Omental fat pad (tissue), 4 donors: ENCODE measurements around the gene COL9A3. TPM values are rescaled to one million over a fixed set of nuclear protein-coding genes. Genes with fewer than 3 reads are reported as not detected.

Experiments
- ATAC-seq: fragments of 150-250 bp; one replicate; pipeline ENCODE4 v1.9.1; 2016; ENCODE audit warnings: mild to moderate bottlenecking, moderate library complexity; ENCODE audit not compliant: low FRiP score
- DNase-seq: peaks from one replicate; pipeline ENCODE4 v3.0.0-alpha.2; 2019; ENCODE audit warnings: low spot score
- total RNA-seq, 4 donors: library from RNA; depleted of rRNA; stranded (reverse); fragments of >200 nt; gene quantifications; one replicate each; pipeline ENCODE4 v1.1.0, GENCODE V29; 2016
- TF ChIP-seq, protein P1 (sequence below), 3 donors: fragments of 450-650 bp; IDR thresholded peaks; one replicate each; pipeline ENCODE4 v1.5.1; 2016 to 2017; ENCODE audit warnings: antibody characterized with exemption in 3 of 3, mild to moderate bottlenecking in 3 of 3, moderate library complexity in 2 of 3

COL9A3 gene
- total RNA-seq, 4 donors from 2014 or later = 2.3 to 6.3 (median 3.6) TPM

- no peak for DNase-seq
- ATAC-seq = no peak
- TF ChIP-seq, protein P1, sequence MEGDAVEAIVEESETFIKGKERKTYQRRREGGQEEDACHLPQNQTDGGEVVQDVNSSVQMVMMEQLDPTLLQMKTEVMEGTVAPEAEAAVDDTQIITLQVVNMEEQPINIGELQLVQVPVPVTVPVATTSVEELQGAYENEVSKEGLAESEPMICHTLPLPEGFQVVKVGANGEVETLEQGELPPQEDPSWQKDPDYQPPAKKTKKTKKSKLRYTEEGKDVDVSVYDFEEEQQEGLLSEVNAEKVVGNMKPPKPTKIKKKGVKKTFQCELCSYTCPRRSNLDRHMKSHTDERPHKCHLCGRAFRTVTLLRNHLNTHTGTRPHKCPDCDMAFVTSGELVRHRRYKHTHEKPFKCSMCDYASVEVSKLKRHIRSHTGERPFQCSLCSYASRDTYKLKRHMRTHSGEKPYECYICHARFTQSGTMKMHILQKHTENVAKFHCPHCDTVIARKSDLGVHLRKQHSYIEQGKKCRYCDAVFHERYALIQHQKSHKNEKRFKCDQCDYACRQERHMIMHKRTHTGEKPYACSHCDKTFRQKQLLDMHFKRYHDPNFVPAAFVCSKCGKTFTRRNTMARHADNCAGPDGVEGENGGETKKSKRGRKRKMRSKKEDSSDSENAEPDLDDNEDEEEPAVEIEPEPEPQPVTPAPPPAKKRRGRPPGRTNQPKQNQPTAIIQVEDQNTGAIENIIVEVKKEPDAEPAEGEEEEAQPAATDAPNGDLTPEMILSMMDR (IDR thresholded peaks at IDR 0.05) = no peak
Observed at GRCh38 chr20:62829231-62830230, 12.7 kb downstream of the COL9A3 start.

- DNase-seq (no peak), ATAC-seq (no peak)
- TF ChIP-seq, protein P1 (IDR thresholded peaks at IDR 0.05) = no peak
Observed at GRCh38 chr20:62830251-62830650, 13.4 kb downstream of the COL9A3 start.

DNA sequence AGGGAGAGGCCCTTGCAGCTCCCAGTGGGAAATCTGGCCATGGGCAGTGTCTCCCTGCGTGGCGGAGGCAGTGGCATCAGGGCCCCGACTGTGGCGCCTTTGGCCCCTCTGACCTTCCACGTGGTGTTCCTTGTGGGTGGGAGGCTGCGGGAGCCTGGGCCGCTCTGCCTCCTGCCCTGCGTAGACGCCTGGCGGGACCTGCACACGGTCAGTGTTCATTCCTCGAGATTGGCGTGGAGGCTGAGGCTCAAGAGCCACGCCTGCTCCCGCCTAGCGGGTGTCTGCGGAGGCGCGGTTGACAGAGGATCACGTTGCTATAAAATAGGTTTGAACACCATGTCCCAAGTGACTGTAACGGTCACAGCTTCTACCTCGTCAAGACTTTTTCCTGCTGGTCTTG lies 14.0 kb downstream of the COL9A3 start:
- TF ChIP-seq, protein P1 (IDR thresholded peaks at IDR 0.05) = no peak
- ATAC-seq = no peak
- no peak for DNase-seq

DNA sequence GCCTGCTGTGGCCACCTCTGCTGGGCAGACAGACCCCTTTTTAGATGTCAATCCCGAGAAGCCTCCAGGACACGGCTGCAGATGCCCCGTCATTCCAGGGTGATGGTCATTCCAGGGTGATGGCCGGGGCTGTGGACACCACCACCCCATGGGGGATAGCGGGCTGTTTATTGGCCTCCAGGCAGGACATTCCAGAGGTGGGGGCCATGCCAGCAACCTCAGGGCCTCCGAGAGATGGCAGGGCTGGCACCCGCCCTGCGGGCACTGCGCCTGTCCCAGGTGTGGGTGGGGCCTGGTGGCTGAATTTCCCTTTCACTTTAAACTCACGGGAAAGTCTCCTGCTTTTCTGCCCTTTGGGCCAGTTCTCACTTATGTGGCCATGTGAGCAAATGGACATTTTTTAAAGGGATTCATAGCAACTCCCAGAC lies 14.5 kb downstream of the COL9A3 start:
- TF ChIP-seq, protein P1 (IDR thresholded peaks at IDR 0.05) = no peak
- no peak for ATAC-seq
- DNase-seq = no peak

DNA sequence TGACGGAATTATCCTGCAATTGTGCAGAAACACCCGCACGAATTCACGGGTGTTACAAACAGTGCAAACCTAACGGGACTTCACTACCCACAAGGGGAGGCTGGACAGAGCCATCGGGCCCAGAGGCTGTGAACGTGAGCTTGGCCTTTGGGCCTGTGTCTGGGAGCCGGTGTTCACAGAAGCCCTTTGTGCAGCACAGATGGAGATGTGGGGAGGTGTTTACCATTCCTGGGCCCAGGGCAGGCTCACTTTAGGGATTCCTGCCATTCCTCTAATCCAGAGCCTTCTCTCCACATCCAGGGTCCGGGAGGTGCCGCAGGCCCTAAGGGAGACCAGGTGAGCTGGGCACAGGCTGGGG lies 15.0 kb downstream of the COL9A3 start:
- ATAC-seq (no peak), DNase-seq (no peak)
- TF ChIP-seq, protein P1 (IDR thresholded peaks at IDR 0.05) = no peak

GRCh38 chr20:62832212-62832922 lies 15.5 kb downstream of the COL9A3 start:
- ATAC-seq = no peak
- DNase-seq = no peak
- TF ChIP-seq, protein P1 (IDR thresholded peaks at IDR 0.05) = no peak
